HG03575 (cell line): ENCODE results near the gene PALLD.

Experiments
- ATAC-seq: cut with Tn5 transposase; IDR thresholded peaks from one replicate; pipeline ENCODE4 v1.9.1; 2021; ENCODE audit not compliant: unreplicated experiment, insufficient number of reproducible peaks, low FRiP score; ENCODE audit errors: extremely low read depth

PALLD gene

DNA sequence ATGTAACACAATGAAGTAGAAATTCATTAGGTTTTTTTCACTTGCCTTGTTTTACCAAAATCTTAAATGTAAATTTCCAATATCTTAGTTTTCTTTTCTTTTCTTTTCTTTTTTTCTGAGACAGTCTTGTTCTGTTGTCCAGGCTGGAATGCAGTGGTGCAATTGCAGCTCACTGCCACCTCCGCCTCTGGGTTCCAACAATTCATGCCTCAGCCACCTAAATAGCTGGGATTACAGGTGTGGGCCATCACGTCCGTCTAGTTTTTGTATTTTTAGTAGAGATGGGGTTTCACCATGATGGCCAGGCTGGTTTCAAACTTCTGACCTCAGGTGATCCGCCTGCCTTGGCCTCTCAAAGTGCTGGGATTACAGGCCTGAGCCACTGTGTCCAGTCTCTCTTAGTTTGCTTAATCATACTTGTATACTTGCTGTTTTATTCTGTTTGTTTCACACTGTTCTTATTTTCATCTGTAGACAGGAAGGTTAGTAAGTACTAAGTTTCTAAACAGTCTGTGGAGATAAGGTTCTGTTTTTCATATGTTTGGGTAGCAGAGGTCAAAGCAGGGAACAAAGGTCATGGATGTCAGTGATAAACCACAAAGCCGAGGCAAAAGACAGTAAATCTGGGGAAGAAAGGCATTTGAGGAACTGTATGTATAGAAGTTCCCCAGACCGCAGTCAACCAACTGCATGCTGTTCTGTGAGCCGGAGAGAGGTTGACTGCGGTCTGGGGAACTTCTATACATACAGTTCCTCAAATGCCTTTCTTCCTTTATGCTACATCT is 384.2 kb downstream of the PALLD start:
- ATAC-seq: peak; percentile 57

GRCh38 chr4:168881781-168882420 is 385.0 kb downstream of the PALLD start:
- no peak for ATAC-seq

DNA sequence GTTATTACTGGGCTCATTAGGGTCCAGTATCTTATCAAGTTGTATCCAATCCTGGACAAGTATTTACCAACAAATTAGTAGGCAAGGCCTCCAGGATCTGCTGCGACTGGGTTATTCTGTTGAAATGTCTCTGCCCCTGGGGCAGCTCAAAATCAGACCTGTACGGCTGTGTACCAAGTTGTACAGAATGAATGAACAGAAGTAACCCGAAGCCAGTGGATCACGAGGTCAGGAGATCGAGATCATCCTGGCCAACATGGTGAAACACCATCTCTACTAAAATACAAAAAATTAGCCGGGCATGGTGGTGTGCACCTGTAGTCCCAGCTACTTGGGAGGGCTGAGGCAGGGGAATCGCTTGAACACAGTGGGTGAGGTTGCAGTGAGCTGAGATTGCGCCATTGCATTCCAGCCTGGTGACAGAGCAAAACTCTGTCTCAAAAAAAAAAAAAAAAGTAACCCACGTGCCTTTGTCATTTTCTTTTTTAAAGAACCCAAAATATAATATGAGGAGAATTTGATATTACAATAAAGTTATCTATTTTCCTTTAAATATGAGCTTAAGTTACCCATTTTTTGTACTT is 385.9 kb downstream of the PALLD start:
- no peak for ATAC-seq

DNA sequence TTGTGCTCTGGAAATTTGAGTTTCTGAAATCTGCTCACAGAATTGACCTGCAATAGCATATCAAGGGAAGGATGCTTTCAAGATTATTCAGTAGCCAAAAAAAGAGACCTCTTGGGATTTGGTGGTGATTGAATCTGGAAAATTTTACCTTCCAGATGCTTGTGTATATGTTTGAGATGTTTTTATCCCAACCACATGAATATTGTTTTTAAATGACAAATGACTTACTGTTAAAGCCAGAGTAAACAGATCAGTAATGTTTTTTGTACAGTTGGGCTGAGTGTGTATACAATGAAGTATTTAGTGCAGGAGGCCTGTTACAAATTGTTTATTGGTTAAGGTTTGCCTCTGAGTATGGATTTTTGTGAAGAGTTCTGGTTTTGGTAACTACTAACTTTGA is 386.7 kb downstream of the PALLD start:
- no peak for ATAC-seq

DNA sequence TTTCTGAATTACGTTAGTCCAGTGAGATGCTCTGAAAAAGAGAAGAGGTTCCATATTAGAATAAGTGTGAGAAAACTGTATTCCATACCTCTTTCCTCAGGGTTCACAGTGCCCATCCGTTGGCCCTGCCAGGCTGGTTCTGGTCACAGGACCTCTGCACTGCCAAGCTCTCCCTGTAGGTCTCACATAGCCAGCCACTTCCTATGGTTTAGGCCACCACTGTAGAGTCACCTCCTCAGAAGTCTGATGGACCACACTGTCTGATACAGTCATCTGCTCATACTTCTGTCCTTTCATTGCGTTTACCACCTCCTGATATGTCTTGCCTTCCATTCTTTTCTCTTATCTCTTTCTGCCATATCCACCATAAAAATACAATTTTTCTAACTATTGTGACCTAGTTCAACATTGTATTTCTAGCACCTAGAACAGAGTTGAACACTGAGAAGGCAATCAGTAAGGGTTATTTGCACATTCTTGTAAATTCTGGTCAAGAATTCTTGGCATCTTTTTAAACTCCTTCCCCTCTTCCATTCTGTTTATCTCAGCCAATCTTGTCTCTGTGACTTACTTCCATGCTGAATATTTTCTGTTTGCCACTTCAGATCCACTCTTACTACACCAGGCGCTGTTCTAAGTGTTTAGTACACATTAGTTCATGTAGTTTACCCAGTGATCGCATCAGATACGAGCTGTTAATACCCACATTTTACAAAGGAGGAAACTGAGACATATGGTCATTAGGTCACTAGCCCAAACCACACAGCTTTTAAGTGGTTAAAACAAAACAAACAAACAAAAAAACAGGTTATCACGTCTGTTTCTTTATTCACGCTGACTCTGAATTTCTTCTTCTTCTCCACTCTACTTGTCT is 387.6 kb downstream of the PALLD start:
- ATAC-seq: no peak

GRCh38 chr4:168885400-168885799 is 388.5 kb downstream of the PALLD start:
- no peak for ATAC-seq

- ATAC-seq: no peak
Measured at GRCh38 chr4:168886351-168886750, 389.5 kb downstream of the PALLD start.

DNA sequence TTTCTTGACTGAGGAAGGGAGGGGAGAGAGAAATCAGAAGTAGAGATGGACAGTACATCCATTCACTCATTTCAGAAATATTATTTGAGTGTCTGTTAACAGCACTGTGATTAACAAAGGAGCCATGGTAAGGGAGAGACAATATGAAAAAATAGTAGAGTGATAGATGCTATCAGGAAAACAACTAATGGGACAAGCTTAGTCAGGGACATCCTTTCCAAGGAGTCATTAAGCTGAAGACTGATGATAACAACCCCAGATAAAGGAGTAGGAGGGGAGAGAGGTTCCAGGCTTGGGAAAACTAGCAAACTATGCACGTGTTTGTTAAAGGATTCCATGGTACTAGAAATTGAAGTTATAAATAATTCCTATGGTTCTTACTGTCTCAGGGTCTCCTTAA is 391.0 kb downstream of the PALLD start:
- ATAC-seq: no peak

DNA sequence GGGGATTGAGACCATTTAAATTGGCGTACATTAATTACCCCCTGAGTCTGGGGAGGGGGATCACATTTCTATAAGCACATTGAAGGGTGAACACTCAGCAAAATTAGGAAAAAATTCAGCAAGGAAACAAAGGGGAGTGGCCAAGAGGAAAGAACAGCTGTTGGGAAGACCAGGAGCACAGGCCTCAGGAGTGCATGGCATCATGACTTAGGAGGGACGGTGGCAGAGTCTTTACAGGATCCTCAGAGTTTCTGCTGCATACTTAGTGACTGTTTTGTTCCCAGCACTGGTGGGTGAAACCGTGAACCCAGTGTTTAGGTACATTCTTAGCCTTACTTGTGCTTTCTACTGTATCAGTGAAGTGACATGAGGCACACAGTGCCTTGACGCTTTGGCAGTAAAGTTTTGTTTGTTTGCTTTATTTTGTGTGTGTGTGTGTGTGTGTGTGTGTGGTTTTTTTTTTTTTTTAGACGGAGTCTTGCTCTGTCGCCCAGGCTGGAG is 391.9 kb downstream of the PALLD start:
- ATAC-seq: no peak

DNA sequence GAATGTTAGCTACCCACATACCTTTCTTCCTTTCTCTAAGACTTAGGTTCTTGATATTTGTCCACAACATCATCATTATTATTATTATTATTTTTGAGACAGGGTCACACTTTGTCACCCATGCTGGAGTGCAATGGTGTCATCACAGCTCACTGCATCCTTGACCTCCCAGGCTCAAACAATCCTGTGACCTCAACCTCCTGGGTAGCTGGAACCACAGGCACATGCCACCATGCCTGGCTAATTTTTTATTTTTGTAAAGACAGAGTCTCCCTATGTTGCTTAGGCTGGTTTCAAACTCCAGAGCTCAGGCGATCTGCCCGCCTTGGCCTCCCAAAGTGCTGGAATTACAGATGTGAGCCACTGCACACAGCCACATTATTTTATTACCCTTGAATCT is 394.2 kb downstream of the PALLD start:
- ATAC-seq: no peak

DNA sequence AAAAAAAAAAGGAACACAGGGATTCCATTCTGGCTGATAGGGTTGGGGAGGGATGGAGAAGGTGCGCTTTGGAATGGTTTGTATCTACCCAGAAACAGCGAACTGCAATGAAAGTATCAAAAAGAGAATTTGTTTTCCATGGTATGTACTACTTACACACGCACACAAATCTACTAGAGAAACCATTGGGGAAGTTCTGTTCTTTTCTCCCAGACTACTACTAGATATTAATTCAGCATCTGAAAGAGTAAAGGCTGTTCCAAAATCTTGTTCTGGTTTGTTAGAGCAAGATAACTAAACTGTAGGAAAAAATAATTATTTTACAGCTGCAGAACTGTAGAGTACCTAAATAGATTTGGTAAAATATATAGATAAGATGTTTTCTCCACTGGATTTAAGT is 394.8 kb downstream of the PALLD start:
- ATAC-seq: no peak

DNA sequence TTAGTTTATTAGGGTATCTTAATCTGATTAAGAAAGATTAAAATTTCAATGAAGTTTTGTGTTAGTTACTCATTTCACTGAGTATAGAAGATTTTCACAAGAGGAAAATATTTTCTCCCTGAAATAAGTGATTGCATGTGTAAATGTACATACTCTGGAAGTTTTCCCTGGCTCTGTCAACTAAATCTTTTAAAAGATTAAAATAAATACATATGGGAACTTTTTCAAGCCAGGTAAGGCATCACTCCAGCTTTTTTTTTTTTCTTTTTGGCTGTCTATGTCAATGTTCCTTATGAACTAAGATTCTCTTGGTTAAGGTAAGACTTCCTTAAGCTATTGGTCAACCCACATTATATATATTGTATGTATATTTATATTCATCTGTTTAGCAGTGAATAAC is 395.6 kb downstream of the PALLD start:
- no peak for ATAC-seq

DNA sequence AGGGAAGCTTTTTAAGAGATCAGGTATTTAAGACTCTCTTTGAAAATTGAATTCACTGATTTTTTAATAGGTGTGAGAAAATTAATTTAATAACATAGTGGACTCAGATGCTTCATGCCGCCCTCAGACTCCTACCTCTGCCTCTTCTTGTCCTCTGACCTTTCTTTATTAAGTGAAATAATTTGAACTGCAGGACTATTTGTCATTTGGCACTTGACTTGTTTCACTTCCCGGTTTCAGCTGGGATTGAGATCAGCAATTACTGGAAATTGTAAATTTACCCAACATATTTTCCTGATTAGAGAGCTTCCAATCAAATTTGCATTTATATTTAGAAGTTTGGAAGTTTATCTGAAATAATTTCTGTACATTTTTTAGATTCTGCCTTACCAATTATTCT is 396.4 kb downstream of the PALLD start:
- ATAC-seq: no peak

GRCh38 chr4:168893807-168894206 is 397.0 kb downstream of the PALLD start:
- no peak for ATAC-seq

- no peak for ATAC-seq
Measured at GRCh38 chr4:168900080-168900479, 403.2 kb downstream of the PALLD start.

DNA sequence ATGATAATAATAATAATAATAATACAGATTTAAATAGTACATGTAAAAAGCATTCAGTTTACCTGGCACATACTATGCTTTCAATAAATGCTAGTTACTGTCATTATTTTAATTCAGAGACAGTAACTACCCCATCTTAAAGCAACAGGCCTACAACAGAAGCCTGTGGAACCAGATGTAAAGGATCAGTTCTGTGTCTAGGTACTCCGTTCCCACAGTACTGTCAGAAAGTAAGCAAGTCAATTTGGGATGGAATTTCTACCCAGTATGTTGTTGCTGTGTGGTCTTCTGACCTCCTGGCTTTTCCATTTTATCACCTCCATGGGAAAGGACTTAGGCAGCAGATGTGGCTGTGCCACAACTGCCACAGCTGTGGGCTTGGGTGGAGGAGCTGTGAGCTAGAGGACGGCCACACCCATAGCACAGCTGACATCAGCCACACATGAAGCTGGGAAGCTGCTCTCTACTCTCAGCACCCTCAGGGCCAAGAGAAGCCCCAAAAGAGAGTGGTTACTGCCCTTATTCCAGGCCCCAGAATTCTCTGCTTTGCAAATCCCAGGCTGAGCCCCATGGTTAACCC is 410.4 kb downstream of the PALLD start:
- ATAC-seq: no peak

DNA sequence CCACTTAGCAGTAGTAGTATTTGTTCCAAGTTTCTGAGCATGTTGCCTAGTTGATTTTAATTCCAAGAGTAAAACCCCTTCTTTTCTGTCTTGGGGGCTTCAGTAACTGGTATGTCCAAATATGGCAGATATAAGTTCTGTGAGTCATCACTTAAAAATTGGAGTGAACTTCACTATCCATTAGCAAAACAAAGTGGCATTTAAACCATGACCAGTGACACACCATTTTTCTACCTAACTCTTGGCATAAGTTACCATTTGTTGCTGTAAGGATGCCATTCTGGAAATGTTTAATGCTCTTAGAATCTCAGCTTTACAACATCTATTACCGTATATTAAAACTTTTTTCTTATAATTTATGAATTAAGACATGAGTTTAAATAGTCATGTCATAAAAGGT is 411.2 kb downstream of the PALLD start:
- no peak for ATAC-seq

GRCh38 chr4:168908851-168909273 is 412.0 kb downstream of the PALLD start:
- ATAC-seq: no peak

DNA sequence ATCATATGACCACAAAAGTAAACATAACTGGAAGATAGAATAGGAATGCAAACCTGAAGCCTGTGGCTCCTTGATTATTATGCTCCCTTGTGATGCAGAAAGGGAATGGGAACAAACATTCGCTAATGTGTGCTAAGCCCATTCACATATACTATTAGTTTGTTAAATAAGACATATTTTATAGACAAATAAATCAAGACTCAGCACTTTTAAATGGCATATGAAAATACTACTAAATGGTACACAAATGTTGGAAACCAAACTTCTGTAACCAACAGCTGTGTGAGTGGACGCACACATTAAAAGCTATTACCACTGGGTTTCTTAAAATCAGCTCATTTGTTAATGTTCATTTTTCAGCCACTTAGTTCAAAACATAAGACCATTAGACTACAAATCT is 417.2 kb downstream of the PALLD start:
- ATAC-seq: no peak
